ENCODE data around the gene SDF2L1.

Gene SDF2L1

GRCh38 chr22:21599053-21599893, 42.8 kb upstream of the SDF2L1 start:
- no peaks in the 10 kb centered on the region for H3K4me1 ChIP-seq (ENCODE audit: insufficient read depth, low read length, severe bottlenecking)
- no peaks in the 10 kb centered on the region for H3K27me3 ChIP-seq (ENCODE audit: insufficient read depth, low read length)
- H3K9me3 ChIP-seq (ENCODE audit: low read length), result no peaks in the 10 kb centered on the region
- H3K27ac ChIP-seq (ENCODE audit: low read depth, low read length, poor library complexity, severe bottlenecking), result no peak overlapping the region
- peaks cover 72% of the 10 kb centered on the region for H3K79me2 ChIP-seq (ENCODE audit: insufficient read depth, low read length)
- no peaks in the 10 kb centered on the region for H3K9me2 ChIP-seq (ENCODE audit: low read depth, low read length)
- H3K9ac ChIP-seq (ENCODE audit: low read length), result no peak overlapping the region
- TF ChIP-seq EZH2 (IDR thresholded peaks at IDR 0.05; ENCODE audit: borderline replicate concordance, low read length) (no peak), CTCF (IDR thresholded peaks at IDR 0.05; ENCODE audit: low read length) (no peak)
- no peaks in the 10 kb centered on the region for H4K20me1 ChIP-seq (ENCODE audit: insufficient read depth, low read length)
- H3F3A ChIP-seq (ENCODE audit: insufficient read depth, low read length), result no peaks in the 10 kb centered on the region
- H3K4me3 ChIP-seq (ENCODE audit: low read depth, low read length, poor library complexity, severe bottlenecking), result no peak overlapping the region
- H3K4me2 ChIP-seq (ENCODE audit: low read length), result no peak overlapping the region
- H2AFZ ChIP-seq (ENCODE audit: low read length), result no peak overlapping the region
- peaks cover 49% of the 10 kb centered on the region for H3K36me3 ChIP-seq (ENCODE audit: insufficient read depth, low read length)

DNA sequence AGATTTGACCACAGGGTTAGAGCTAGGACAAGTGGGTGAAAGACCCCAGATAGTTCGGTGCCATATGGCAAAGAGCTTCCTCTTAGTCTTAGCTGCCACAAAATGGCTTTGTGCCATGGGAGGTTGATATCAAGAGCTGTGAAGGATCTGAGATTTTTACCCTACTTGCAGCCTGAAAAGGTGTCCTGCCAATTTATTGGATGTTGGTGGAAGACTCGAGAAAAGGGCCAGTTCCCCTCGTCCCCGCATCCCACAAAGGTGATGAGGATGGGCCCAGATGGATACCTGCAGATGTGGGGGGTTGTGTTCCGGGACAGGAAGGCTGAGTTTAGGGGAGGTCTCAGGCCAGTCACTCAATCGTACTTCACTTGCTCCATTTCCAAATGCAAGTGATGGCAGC, 39.5 kb upstream of the SDF2L1 start:
- no peak overlapping the region for H3K4me2 ChIP-seq (ENCODE audit: low read length)
- H3K27ac ChIP-seq (ENCODE audit: low read depth, low read length, poor library complexity, severe bottlenecking), result no peak overlapping the region
- no peaks in the 10 kb centered on the region for H3F3A ChIP-seq (ENCODE audit: insufficient read depth, low read length)
- no peaks in the 10 kb centered on the region for H3K9me2 ChIP-seq (ENCODE audit: low read depth, low read length)
- H2AFZ ChIP-seq (ENCODE audit: low read length), result no peak overlapping the region
- H4K20me1 ChIP-seq (ENCODE audit: insufficient read depth, low read length), result no peaks in the 10 kb centered on the region
- no peak overlapping the region for H3K9ac ChIP-seq (ENCODE audit: low read length)
- H3K4me3 ChIP-seq (ENCODE audit: low read depth, low read length, poor library complexity, severe bottlenecking), result no peak overlapping the region
- no peaks in the 10 kb centered on the region for H3K27me3 ChIP-seq (ENCODE audit: insufficient read depth, low read length)
- H3K36me3 ChIP-seq (ENCODE audit: insufficient read depth, low read length), result peaks cover 25% of the 10 kb centered on the region; the same call in 1 of the 2 replicates
- H3K4me1 ChIP-seq (ENCODE audit: insufficient read depth, low read length, severe bottlenecking), result no peaks in the 10 kb centered on the region
- TF ChIP-seq CTCF (IDR thresholded peaks at IDR 0.05; ENCODE audit: low read length) (no peak), EZH2 (IDR thresholded peaks at IDR 0.05; ENCODE audit: borderline replicate concordance, low read length) (no peak)
- no peaks in the 10 kb centered on the region for H3K9me3 ChIP-seq (ENCODE audit: low read length)
- peaks cover 52% of the 10 kb centered on the region for H3K79me2 ChIP-seq (ENCODE audit: insufficient read depth, low read length)

- no peak for TF ChIP-seq CTCF (IDR thresholded peaks at IDR 0.05; ENCODE audit: low read length)
- TF ChIP-seq EZH2 (IDR thresholded peaks at IDR 0.05; ENCODE audit: borderline replicate concordance, low read length), result no peak
- no peaks in the 10 kb centered on the region for H3K9me3 ChIP-seq (ENCODE audit: low read length)
- peaks cover 24% of the 10 kb centered on the region; the same call in 1 of the 2 replicates for H3K36me3 ChIP-seq (ENCODE audit: insufficient read depth, low read length)
- no peak overlapping the region for H3K9ac ChIP-seq (ENCODE audit: low read length)
- H3K9me2 ChIP-seq (ENCODE audit: low read depth, low read length), result no peaks in the 10 kb centered on the region
- H3F3A ChIP-seq (ENCODE audit: insufficient read depth, low read length), result no peaks in the 10 kb centered on the region
- no peak overlapping the region for H2AFZ ChIP-seq (ENCODE audit: low read length)
- H3K4me3 ChIP-seq (ENCODE audit: low read depth, low read length, poor library complexity, severe bottlenecking), result no peak overlapping the region
- H3K4me1 ChIP-seq (ENCODE audit: insufficient read depth, low read length, severe bottlenecking), result no peaks in the 10 kb centered on the region
- H3K79me2 ChIP-seq (ENCODE audit: insufficient read depth, low read length), result peaks cover 49% of the 10 kb centered on the region
- no peak overlapping the region for H3K4me2 ChIP-seq (ENCODE audit: low read length)
- no peak overlapping the region for H3K27ac ChIP-seq (ENCODE audit: low read depth, low read length, poor library complexity, severe bottlenecking)
- no peaks in the 10 kb centered on the region for H4K20me1 ChIP-seq (ENCODE audit: insufficient read depth, low read length)
- no peaks in the 10 kb centered on the region for H3K27me3 ChIP-seq (ENCODE audit: insufficient read depth, low read length)
Measured at GRCh38 chr22:21603973-21604372, 38.1 kb upstream of the SDF2L1 start.

Measured in OCI-LY1 (cell line).